GM21447 (cell line): ENCODE measurements around the gene ILDR2.
A peak's percentile ranks its signal among the peaks of the same experiment; 100 is the strongest.
"Not testable (repeated sequence)": the region's sequence is repeated elsewhere in the genome, so short reads cannot be mapped to it uniquely, and the experiment has no call there.

ENCODE experiments used
- ATAC-seq: cut with Tn5 transposase; IDR thresholded peaks from one replicate; pipeline ENCODE4 v1.9.1; 2021; ENCODE audit not compliant: unreplicated experiment

The ILDR2 gene

DNA sequence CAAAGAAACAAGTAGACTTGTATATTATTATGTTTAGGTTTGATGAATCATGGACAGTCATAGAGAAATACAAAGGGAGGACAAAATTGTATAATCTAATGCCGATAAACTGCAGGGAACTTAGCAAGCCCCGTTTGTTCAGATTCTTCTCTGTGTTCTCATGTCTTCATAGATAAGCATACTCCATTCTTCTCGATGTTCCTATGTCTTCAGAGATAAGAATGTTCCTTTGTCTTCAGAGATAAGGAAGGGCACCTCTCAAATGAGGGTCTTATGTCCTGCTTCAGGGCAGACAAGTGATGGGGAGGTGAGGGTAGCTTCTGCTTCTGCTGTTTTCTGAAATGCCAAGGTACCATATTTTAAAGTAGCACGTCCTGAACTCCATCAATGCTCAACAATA lies 79.6 kb downstream of the ILDR2 start:
- ATAC-seq, result no peak

DNA sequence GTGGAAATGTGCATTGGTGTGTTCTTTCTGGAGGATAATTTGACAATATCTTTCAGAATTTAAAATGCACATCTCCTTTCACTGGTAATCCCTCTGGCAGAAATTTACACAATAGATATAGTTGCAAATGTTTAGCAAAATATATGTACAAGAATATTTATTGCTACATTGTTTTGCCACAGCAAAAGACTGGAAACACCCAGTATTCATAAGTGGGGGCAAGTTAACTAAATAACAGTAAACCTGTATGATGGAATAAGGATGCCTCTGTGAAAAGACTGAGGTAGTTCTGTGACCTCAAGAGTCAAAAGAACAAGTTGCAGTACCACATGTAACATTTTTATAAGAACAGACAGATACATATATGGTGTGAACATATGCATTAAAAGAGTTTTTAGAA lies 85.6 kb downstream of the ILDR2 start:
- no peak for ATAC-seq

- ATAC-seq, result no peak
Measured at GRCh38 chr1:166888373-166889111, 86.8 kb downstream of the ILDR2 start.

- ATAC-seq, result no peak
Measured at GRCh38 chr1:166884971-166885370, 90.4 kb downstream of the ILDR2 start.

DNA sequence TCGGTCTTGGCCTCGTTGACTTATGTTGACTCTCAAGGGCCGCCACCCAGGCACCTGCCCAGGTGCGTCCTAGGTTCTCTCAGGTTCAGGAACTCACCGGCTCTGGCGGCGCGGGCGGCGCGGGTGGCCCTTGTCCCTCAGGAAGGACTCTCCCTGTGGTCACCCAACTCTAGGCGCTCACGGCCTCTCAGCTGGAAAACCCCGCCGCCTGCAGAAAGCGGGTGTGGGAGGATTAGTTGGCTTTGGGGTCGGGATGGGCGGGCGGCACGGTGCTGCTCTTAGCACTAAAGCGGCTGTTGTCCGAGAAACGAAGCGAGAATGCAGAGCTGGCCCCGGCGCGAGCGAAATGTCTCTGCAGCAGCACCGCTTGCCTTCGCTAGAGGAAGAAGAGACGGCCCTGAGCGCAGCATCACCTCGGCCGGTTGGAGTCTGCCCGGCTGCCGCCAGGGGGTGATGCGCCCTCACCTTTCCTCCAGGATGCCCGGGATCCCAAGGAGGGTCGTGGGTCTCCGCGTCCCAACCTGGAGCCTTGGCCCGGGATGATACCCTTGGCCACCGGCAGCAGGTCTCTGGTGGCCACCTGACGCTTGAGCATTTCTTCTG lies 91.2 kb downstream of the ILDR2 start:
- ATAC-seq, result no peak

DNA sequence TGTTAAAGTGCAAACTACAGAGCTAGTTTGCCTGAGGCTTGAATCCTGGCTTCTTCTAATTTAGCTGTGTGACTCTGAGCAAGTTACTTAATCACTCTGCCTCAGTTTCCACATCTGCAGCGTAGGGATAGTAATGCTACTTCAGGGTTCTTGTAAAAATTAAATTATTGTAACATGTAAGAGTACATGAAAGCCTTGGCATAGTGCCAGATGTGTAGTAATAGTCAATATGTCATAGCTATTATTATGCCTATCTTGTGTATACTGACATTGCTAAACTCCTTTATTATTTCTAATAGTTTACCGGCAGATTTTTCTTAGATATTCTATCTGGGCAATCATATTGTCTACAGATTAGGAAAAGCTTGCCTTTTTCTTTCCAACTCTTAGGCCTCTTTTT lies 92.4 kb downstream of the ILDR2 start:
- ATAC-seq, result no peak

- not testable (repeated sequence) for ATAC-seq
Measured at GRCh38 chr1:166878173-166878917, 97.0 kb downstream of the ILDR2 start.

DNA sequence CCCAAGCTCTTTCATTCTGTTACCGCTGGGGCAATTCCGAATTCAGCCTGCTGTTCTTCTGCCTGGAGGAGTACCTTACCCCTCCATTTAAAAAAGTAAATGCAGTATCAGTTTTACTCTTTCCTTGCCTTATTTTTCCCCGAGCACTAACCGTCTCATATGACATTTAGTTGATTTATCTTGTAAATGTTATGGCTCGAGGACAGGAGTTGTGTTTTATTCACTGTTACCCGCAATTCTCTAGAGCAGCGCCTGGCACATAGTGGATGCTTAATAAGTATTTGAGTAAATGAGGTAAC lies 98.9 kb downstream of the ILDR2 start:
- peak; percentile 2 for ATAC-seq

DNA sequence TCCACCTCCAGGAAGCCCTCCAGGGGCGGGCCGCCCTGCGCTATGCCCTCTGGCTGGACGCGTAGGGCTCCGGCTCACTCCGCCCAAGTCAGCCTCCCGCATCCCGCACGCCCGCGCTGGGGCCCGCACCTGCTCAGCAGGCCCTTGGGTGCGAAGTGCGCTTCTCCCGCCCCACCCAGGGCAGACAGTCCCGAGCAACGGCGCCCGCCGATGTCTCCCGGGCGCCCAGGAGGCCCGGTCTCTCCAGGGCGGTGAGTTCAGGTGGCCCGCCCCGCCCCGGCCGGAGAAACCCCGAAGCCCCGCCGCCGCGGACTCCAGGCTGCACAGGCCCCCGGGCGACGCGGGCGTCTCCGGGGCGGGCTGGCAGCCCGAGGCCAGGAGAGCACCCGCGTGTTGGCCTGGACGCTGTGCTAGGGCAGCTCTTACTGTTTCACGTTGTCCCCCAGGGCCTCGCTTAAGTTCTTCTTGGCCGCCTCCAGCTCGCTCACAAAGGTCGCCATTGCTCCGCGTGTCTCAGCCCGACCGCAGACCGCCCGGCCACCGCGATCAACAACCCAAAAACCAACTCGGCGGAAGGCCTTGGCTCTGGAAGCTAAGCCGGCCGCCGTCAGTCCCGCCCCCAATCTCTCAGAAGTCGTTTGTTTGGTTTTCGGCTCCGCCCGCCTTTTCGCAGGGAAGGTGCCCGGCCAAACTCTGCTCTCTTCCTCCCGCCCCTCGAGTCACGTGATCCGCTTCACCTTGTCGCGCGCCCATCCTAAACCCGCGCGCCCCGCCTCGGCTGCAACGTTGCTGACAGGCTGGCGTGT lies 99.4 kb downstream of the ILDR2 start, which contains the start of gene TADA1:
Gene TADA1, minus strand, starts transcription at position 531 of the 806 bp plus-strand sequence. Its CDS starts 31 bp downstream, at position 500.
- ATAC-seq, result peak; percentile 91

DNA sequence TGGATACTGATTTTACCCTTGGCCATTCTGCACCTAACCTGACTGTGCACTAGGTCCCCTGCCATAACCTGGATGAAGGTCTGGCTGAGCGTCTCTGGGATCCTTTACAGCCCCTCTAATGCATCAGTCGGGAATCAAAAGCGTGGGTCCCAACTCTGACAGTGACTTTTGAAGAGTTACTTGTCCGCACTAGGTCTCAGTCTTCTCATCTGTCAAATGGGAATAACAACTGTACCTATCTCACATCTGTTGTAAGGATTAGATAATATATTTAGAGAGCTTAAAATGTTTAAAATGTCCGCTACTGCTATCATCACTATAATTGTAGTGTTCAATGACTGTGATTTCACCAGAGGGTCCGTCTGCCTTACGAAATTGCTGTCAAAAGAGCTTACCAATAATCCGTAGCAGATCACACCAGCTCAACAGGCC lies 100.0 kb downstream of the ILDR2 start:
- ATAC-seq, result no peak

- ATAC-seq, result no peak
Measured at GRCh38 chr1:166874464-166874863, 100.9 kb downstream of the ILDR2 start.

GRCh38 chr1:166870584-166870983 lies 104.8 kb downstream of the ILDR2 start:
- no peak for ATAC-seq

DNA sequence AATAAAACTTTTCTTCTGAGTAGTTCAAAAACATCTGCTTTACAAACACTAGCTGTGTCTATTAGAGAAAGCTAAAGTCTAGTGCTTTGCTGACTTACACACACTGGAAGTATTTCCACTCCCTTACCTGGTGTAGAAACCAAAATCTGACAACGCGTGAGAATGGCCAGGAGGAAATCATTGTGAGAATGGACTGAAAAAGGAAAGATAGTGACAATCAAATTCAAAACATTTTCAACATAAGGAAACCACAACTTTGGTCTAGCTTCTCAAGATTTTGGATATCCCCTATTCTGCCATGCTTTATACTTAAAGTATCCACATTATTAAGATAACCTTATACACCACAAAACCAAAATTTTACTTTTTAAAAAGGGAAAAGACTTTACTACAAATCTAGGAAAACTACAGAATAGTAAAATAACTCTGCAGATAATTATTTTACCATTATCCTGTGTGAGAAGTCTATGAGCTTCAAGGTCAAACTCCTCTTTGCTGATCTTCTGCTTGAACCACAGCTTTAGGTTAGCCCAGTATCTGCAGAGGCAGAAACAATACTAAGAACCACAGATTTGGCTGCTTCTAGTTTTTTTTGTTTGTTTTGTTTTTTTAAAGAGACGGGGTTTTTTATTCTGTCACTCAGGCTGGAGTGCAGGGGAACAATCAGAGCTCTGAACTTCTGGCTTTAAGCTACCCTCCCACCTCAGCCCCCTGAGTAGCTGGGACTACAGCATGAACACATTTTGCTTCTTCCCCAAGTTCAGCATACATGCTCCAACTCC lies 105.8 kb downstream of the ILDR2 start:
- ATAC-seq, result no peak

DNA sequence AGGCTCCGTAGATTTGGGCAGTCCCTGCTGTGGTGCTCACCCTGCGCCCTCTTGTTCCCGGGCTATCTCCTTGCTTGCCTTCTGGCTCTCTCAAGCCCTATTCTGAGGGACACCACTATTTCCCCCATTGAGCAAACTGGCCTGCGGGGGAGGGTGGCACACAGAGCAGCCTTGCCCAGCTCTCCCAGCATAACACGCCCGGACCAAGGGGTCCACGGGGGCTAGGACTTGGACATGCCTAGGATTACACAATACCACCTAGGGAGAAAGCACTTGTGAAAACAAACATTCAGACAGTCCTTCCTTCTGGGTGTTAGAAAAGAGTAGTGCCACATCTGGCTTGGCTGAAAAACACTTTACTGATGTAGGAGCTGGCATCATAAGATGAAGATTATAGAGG lies 106.7 kb downstream of the ILDR2 start:
- ATAC-seq, result no peak

GRCh38 chr1:166865926-166866325 lies 109.4 kb downstream of the ILDR2 start:
- ATAC-seq, result no peak

- ATAC-seq, result no peak
Measured at GRCh38 chr1:166859597-166859996, 115.7 kb downstream of the ILDR2 start.

DNA sequence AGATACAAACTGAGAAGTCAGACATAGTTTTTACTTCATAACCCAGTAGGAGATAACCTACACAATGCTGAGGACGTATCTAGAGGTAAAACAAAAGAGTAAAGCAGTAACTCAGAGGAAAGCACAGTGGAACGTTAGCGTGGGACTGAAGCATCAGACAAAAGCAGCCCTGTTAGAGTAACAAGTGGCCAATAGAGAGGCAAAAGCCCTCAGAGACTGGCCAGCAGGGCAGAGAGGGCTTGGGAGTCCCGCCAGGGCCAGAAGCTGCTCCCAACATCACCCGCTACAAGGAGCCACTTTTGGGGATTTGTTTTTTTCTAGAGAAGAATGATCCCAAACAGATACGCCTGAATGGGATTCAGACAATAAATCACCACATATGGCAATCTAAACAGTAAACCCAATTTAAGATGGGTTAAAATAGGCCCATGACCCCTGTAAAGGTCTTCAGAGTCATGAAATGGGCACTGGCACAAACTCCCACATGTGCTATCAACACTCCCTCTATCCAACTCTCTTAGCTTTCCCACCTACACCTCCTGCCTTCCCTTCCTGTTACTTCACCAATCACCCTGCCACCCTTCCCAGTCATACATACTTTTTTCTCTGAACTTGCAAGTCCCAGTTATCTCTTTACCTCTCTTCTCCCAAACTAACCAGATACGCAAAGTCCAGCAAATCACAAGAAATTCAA lies 116.5 kb downstream of the ILDR2 start:
- no peak for ATAC-seq
